ENCODE data around the gene MT1A.

MT1A gene

GRCh38 chr16:56632156-56632847 lies 6.2 kb upstream of the MT1A start, which contains the start of gene MT1M:
MT1M (plus strand) TSS chr16:56632659; CDS start chr16:56632732, 73 bp downstream.
- DNase-seq: no peak

- DNase-seq: no peak
Measured at GRCh38 chr16:56632848-56633365, 5.6 kb upstream of the MT1A start.

DNA sequence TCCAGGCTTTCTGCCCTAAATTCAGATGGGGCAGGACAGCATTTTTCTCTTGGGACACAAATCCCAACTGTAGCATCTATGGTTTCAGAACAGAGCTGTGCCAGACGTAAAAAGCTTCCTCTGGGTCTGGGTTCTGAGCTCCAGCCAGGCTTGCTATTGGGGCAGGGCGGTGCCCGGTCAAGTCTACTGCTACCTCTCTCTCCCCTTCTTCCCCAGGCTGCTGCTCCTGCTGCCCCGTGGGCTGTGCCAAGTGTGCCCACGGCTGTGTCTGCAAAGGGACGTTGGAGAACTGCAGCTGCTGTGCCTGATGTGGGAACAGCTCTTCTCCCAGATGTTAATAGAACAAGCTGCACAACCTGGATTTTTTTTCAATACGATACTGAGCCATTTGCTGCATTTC lies 4.9 kb upstream of the MT1A start:
- DNase-seq: no peak

DNA sequence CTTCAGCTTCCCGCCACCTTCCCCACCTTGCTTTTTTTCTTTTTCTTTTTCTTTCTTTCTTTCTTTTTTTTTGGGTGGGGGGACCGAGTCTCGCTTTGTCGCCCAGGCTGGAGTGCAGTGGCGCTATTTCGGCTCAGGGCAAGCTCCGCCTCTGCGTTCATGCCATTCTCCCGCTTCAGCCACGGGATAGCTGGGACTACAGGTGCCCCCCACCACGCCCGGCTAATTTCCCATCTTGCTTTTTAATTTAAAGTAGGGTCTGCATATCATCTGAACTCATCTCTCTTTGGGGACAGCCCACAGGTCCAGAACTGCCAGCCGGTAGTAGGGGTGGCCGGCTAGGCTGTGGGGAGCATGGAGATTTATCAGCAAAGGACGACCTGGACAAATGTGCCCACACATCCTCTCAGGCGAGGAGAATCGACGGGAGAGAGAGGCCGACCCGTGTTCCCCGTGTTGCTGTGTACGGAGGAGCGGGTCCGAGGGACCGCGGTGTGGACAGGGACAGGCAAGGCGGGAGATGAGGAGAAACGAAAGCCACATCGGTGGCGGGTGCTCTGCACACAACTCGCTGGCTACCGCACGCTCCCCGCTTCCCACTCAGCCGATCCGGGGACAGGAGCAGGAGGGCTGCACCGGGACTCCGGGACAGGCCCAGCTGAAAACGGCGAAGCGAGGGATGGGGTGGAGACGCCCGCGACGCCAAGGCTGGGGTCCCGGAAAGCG lies 3.6 kb upstream of the MT1A start:
- no peak for DNase-seq

- no peak for DNase-seq
Measured at GRCh38 chr16:56635441-56635967, 3.0 kb upstream of the MT1A start.

- DNase-seq: no peak
Measured at GRCh38 chr16:56636616-56637413, 1.7 kb upstream of the MT1A start.

GRCh38 chr16:56639045-56639444 lies 579 bp downstream of the MT1A start:
- no peak for DNase-seq

- DNase-seq: no peak
Measured at GRCh38 chr16:56640076-56640475, 1.6 kb downstream of the MT1A start.

GRCh38 chr16:56641166-56641565 lies 2.7 kb downstream of the MT1A start:
- DNase-seq: no peak

DNA sequence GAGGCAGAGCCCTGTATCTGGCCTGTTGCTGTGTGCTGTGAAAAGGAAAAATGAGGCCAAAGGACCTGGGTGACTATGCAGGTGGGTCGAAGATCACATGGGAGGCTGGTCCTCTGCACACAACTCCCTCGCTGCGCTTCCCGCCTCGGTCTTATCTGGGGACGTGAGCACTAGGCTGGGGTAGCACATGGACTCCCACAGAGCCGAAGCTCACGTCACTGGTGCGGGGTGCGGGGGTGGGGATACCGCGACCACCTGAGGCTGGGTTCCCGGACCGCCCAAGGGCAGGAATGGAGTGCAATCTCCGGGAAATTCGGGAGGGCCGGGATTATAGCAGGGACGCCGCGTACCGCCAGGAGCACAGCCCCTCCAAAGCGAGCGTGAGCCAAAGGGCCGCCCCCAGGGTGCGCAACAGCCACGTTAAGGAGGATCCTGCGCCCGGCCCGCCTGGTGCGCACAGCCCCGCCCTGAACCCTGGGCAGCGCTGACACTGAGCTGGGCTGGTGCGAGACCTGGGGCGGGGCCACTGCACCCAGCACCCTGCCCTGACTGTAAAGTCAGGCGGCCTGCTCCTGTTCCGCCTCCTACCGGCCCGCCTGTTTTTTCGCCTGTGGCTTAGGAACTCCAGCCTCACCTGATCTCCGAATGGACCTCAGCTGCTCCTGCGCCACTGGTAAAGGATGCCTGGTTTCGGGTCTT lies 4.8 kb downstream of the MT1A start:
- DNase-seq: no peak

DNA sequence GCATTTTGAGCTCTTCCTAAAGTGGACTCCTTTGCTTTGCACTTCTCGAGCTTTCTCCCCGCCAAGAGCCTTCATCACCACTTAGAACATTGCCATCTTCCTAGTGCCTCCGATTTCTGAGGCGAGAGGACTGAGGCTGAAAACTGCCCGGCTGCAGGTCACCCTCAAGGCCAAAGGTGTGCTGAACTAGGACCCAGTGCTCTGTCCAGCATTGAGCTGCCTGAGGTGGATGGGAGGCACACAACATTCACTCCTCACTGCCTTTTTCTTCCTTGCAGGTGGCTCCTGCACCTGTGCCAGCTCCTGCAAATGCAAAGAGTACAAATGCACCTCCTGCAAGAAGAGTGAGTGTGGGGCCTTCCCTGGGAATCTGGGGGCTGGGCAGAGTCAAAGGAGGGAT lies 5.4 kb downstream of the MT1A start:
- no peak for DNase-seq

GRCh38 chr16:56645311-56645710 lies 6.8 kb downstream of the MT1A start:
- DNase-seq: no peak

DNA sequence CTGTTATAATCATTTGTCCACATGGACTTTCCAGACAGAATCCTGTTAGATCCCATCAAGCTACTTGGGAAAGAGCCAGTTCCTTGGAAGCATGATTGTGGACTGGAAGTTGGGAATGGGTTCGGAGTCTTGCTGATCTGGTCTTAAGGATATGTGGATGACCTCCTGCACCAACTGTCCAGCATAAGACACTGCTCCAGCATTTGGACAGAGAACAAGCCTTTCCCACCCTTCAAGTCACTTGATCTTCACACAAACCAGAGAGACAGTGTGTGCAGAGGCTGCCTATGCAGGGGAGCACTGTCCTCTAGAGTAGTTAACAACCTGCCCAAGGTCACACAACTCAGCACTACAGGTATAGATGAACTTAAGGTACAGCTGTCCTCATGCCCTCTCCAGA lies 7.4 kb downstream of the MT1A start:
- DNase-seq: no peak

DNA sequence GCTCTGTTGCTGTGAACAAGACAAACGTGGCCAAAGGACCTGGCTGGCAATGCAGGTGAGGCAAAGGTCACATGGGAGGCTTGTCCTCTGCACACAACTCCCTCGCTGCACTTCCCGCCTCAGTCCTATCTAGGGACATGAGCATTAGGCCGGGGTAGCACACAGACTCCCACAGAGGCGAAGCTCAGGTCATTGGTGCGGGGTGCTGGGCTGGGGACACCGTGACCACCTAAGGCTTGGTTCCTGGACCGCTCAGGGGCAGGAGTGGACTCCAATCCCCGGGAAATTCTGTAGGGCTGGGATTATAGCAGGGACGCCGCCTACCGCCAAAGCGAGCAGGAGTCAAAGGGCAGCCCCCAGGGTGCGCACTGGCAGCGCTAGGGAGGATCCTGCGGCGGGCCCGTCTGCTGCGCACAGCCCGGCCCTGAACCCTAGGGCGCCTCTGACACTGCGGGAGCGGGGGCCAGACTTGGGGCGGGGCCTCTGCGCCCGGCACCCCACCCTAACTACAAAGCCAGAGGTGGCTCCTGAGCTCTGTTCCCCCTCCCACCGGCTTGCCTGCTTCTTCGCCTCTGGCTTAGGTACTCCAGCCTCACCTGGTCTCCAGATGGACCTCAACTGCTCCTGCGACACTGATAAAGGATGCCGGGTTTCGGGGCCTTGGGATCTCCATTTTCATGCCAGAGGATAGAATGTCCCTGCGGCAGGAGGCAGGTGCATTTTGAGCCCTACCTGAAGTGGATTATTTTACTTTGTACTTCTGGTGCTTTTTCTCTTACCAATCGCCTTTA lies 9.4 kb downstream of the MT1A start:
- no peak for DNase-seq

DNA sequence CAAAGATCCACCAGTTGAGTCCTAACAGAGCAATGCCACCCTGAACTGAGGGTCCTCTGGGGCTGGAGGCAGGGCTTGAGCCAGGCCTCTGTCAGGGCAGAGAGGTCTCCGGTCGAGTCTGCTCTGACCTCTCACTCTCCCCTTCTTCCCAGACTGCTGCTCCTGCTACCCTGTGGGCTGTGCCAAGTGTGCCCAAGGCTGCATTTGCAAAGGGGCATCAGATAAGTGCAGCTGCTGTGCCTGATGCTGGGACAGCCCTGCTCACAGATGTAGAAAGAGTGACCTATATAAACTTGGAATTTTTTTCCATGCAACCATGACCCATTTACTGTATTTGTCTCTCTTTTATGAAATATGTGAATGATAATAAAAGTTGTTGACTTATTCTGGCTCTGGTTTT lies 10.8 kb downstream of the MT1A start:
- no peak for DNase-seq

DNA sequence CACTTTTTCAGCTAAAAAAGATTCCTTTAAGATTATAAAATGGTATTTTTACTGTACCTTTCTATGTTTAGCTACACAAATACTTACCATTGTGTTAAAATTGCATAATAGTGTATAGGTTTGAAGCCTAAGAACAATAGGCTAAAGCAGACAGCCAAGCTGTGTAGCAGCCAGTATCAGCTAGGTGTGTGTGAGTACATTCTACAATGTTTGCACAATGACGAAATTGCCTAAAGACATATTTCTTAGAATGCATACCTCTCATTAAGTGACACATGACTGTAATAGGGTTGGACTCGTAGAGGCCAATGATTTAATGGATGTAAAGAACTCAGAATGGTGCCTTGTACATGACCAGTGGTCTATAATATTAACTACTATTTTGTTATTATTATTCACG lies 11.4 kb downstream of the MT1A start:
- no peak for DNase-seq

GRCh38 chr16:56651586-56651985 lies 13.1 kb downstream of the MT1A start, which contains the start of gene MT1B:
MT1B (plus strand) TSS chr16:56651886; CDS start chr16:56651954, 68 bp downstream.
- DNase-seq: no peak

- no peak for DNase-seq
Measured at GRCh38 chr16:56652600-56652999, 14.1 kb downstream of the MT1A start.

- no peak for DNase-seq
Measured at GRCh38 chr16:56653218-56653617, 14.8 kb downstream of the MT1A start.

DNA sequence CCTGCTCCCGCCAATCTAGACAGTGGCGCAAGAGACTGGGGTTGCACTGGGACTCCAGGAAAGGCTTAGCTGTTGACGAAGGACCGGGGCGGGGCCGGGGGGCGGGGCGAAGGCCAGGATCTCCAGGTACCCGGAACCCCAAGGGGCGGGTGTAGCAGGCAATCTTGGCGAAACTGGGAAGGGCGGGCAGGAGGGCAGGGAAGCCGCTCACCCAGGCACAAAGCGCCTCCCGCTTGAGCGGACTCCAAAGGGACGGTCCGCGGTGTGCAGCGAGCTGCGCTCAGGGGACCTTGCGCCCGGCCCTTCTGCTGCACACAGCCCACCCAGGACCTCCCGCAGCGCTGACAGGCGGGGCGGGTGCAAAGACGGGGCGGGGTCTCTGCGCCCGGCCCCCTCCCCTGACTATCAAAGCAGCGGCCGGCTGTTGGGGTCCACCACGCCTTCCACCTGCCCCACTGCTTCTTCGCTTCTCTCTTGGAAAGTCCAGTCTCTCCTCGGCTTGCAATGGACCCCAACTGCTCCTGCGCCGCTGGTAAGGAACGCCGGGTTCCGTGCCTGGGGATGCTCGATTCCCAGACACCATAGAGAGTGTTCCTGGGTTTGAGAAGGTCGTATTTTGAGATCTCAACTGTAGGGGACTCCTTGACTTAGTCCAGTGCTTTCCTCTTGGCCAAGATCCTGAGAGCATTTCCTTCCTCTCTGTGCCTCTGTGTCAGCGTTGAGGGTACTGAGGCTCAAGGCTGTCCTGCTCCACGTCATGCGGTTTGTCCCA lies 19.3 kb downstream of the MT1A start, which contains the start of gene MT1F:
MT1F (plus strand) TSS at position 405 of the 772 bp plus-strand sequence; CDS start at position 505, 100 bp downstream.
- DNase-seq: peak; percentile 43
